HCT116 (cell line): Measurements from ENCODE around the gene KHDC4.

Experiments used
- CEBPB ChIP-seq: IDR thresholded peaks from 2 replicates; pipeline ENCODE4 v1.6.1; 2012; ENCODE audit warnings: low read depth
- EGR1 ChIP-seq: IDR thresholded peaks from 2 replicates; pipeline ENCODE4 v1.6.1; 2012; ENCODE audit warnings: low read depth
- EZH2 ChIP-seq: fragments of 200-600 bp; sonication (generic); IDR thresholded peaks from 2 replicates; pipeline ENCODE4 v1.6.1; 2017; ENCODE audit warnings: antibody characterized with exemption, mixed run types
- JUND ChIP-seq: IDR thresholded peaks from 2 replicates; pipeline ENCODE4 v1.6.1; 2012
- POLR2A ChIP-seq: IDR thresholded peaks from 2 replicates; pipeline ENCODE4 v1.7.0; 2011; ENCODE audit warnings: borderline replicate concordance; ENCODE audit not compliant: insufficient read depth, insufficient read length; ENCODE audit errors: extremely low read depth
- POLR2AphosphoS5 ChIP-seq: IDR thresholded peaks from 2 replicates; pipeline ENCODE4 v1.6.1; 2011; ENCODE audit warnings: mild to moderate bottlenecking, low read depth, low read length, moderate library complexity
- RAD21 ChIP-seq: IDR thresholded peaks from 2 replicates; pipeline ENCODE4 v1.6.1; 2012; ENCODE audit warnings: low read depth, mild to moderate bottlenecking
- SIN3A ChIP-seq: IDR thresholded peaks from 2 replicates; pipeline ENCODE4 v1.6.1; 2012; ENCODE audit warnings: low read depth
- SRF ChIP-seq: IDR thresholded peaks from 2 replicates; pipeline ENCODE4 v1.6.1; 2012; ENCODE audit warnings: low read depth
- YY1 ChIP-seq: IDR thresholded peaks from 2 replicates; pipeline ENCODE4 v1.6.1; 2011; ENCODE audit warnings: low read length, low read depth, moderate library complexity, mild to moderate bottlenecking; ENCODE audit not compliant: insufficient replicate concordance; ENCODE audit errors: extremely low read depth
- TF ChIP-seq, protein P1 (sequence below): IDR thresholded peaks from 2 replicates; pipeline ENCODE4 v1.6.1; 2012; ENCODE audit warnings: low read depth
- TF ChIP-seq, protein P2 (sequence below), 3 experiments: fragments of 200-600 bp in 1 of 3; sonication (generic) in 1 of 3; IDR thresholded peaks in 2 of 3; conservative IDR thresholded peaks in 1 of 3; 2 replicates each; pipeline ENCODE4 v1.5.1; 2012 to 2017; ENCODE audit warnings: low read depth in 2 of 3, low read length in 2 of 3, antibody characterized with exemption in 1 of 3, borderline replicate concordance in 1 of 3, control low read depth in 1 of 3, mild to moderate bottlenecking in 1 of 3, mixed read lengths in 1 of 3, mixed run types in 1 of 3, moderate library complexity in 1 of 3; ENCODE audit not compliant: insufficient read depth in 1 of 3

GRCh38 chr1:155934097-155934935 is at the start of gene KHDC4:
- TF ChIP-seq CEBPB = no peak
- TF ChIP-seq SIN3A = no peak
- TF ChIP-seq EGR1 = no peak
- TF ChIP-seq, protein P1, sequence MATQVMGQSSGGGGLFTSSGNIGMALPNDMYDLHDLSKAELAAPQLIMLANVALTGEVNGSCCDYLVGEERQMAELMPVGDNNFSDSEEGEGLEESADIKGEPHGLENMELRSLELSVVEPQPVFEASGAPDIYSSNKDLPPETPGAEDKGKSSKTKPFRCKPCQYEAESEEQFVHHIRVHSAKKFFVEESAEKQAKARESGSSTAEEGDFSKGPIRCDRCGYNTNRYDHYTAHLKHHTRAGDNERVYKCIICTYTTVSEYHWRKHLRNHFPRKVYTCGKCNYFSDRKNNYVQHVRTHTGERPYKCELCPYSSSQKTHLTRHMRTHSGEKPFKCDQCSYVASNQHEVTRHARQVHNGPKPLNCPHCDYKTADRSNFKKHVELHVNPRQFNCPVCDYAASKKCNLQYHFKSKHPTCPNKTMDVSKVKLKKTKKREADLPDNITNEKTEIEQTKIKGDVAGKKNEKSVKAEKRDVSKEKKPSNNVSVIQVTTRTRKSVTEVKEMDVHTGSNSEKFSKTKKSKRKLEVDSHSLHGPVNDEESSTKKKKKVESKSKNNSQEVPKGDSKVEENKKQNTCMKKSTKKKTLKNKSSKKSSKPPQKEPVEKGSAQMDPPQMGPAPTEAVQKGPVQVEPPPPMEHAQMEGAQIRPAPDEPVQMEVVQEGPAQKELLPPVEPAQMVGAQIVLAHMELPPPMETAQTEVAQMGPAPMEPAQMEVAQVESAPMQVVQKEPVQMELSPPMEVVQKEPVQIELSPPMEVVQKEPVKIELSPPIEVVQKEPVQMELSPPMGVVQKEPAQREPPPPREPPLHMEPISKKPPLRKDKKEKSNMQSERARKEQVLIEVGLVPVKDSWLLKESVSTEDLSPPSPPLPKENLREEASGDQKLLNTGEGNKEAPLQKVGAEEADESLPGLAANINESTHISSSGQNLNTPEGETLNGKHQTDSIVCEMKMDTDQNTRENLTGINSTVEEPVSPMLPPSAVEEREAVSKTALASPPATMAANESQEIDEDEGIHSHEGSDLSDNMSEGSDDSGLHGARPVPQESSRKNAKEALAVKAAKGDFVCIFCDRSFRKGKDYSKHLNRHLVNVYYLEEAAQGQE = no peak
- TF ChIP-seq, protein P2, sequence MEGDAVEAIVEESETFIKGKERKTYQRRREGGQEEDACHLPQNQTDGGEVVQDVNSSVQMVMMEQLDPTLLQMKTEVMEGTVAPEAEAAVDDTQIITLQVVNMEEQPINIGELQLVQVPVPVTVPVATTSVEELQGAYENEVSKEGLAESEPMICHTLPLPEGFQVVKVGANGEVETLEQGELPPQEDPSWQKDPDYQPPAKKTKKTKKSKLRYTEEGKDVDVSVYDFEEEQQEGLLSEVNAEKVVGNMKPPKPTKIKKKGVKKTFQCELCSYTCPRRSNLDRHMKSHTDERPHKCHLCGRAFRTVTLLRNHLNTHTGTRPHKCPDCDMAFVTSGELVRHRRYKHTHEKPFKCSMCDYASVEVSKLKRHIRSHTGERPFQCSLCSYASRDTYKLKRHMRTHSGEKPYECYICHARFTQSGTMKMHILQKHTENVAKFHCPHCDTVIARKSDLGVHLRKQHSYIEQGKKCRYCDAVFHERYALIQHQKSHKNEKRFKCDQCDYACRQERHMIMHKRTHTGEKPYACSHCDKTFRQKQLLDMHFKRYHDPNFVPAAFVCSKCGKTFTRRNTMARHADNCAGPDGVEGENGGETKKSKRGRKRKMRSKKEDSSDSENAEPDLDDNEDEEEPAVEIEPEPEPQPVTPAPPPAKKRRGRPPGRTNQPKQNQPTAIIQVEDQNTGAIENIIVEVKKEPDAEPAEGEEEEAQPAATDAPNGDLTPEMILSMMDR (IDR thresholded peaks at IDR 0.05 in 2 of 3, conservative IDR thresholded peaks at IDR 0.05 in 1 of 3; ENCODE audit: borderline replicate concordance in 1 of 3, insufficient read depth in 1 of 3, low read depth in 2 of 3, low read length in 2 of 3) = 0 out of 6 replicates have a peak, but pooled peaks of 1 of the 3 experiments have one; percentile 6
- TF ChIP-seq POLR2AphosphoS5 = peak; percentile 98
- no peak for TF ChIP-seq RAD21
- TF ChIP-seq SRF = no peak
- TF ChIP-seq JUND = no peak
- no peak for TF ChIP-seq EZH2
- peak; percentile 81 for TF ChIP-seq POLR2A
- TF ChIP-seq YY1 = peak; percentile 99
